GM06990 (cell line): ENCODE measurements around the gene BAZ1A.

Experiments
- DNase-seq: peaks from one replicate; pipeline ENCODE4 v3.0.0-alpha.2; 2011; ENCODE audit not compliant: insufficient read length; ENCODE audit errors: extremely low read depth
- H3K27me3 ChIP-seq: replicated peaks from 2 replicates; pipeline ENCODE4 v1.6.0; 2011; ENCODE audit warnings: low read length; ENCODE audit not compliant: control insufficient read depth, insufficient read depth
- H3K36me3 ChIP-seq: 2 replicates; pipeline ENCODE4 v1.5.1; 2011; ENCODE audit warnings: low read length; ENCODE audit not compliant: control insufficient read depth, insufficient read depth
- H3K4me3 ChIP-seq: replicated peaks from 2 replicates; pipeline ENCODE4 v1.5.1; 2011; ENCODE audit warnings: low read depth, mild to moderate bottlenecking, control low read depth, low read length
- CTCF ChIP-seq: IDR thresholded peaks from 2 replicates; pipeline ENCODE4 v1.5.1; 2011; ENCODE audit warnings: low read length, control low read depth, mild to moderate bottlenecking, inconsistent platforms; ENCODE audit not compliant: insufficient read depth, poor library complexity, severe bottlenecking

BAZ1A gene

GRCh38 chr14:34723867-34724266, 151.3 kb downstream of the BAZ1A start:
- Histone ChIP-seq H3K4me3 (no peak overlapping the region), H3K27me3 (no peaks in the 10 kb centered on the region), H3K36me3 (no peaks in the 10 kb centered on the region)
- no peak for DNase-seq
- no peak for TF ChIP-seq CTCF

GRCh38 chr14:34722723-34723545, 152.2 kb downstream of the BAZ1A start:
- Histone ChIP-seq H3K36me3 (no peaks in the 10 kb centered on the region), H3K4me3 (no peak overlapping the region), H3K27me3 (no peaks in the 10 kb centered on the region)
- TF ChIP-seq CTCF: peak; percentile 70
- DNase-seq: peak; percentile 15

- no peak for DNase-seq
- H3K27me3 ChIP-seq: no peaks in the 10 kb centered on the region
- H3K4me3 ChIP-seq: no peak overlapping the region
- H3K36me3 ChIP-seq: no peaks in the 10 kb centered on the region
- no peak for TF ChIP-seq CTCF
Measured at GRCh38 chr14:34721129-34721528, 154.0 kb downstream of the BAZ1A start.

GRCh38 chr14:34718750-34719304, 156.3 kb downstream of the BAZ1A start:
- Histone ChIP-seq H3K4me3 (no peak overlapping the region), H3K27me3 (no peaks in the 10 kb centered on the region), H3K36me3 (no peaks in the 10 kb centered on the region)
- no peak for TF ChIP-seq CTCF
- DNase-seq: no peak

- no peak for DNase-seq
- Histone ChIP-seq H3K36me3 (no peaks in the 10 kb centered on the region), H3K27me3 (no peaks in the 10 kb centered on the region), H3K4me3 (peak overlapping the region; percentile 86)
- no peak for TF ChIP-seq CTCF
Measured at GRCh38 chr14:34715127-34715863, 159.9 kb downstream of the BAZ1A start.
